Adipose tissue (tissue), 3 donors: ENCODE data around the gene PTPRN2. TPM values are rescaled to one million over a fixed set of nuclear protein-coding genes. Genes with fewer than 3 reads are reported as not detected.

Experiments used
- H3K27ac ChIP-seq: one replicate; pipeline ENCODE4 v1.5.1; 2013; ENCODE audit warnings: low read depth, low read length
- WGBS, 3 donors: extraction: QIAGEN DNeasy Blood & Tissue Kit; methylation state at CpG; one replicate each; pipeline ENCODE4 v1.1.7; 2013; 5-methylcytosine and 5-hydroxymethylcytosine counted together
- polyA plus RNA-seq, 3 donors: library from polyadenylated mRNA; stranded (reverse); fragments of 200-250 nt; gene quantifications; one replicate each; pipeline ENCODE4 v1.2.3, GENCODE V29; 2013
- donor health status: healthy with polysubstance abuse.
- donor health status: Bipolar disorder and iron deficiency.
- donor health status: healthy.

PTPRN2 gene
- polyA plus RNA-seq, 3 donors: 3.7 to 8.0 (median 7.3) TPM

- WGBS, 3 donors: 63 to 69% (median 67%) methylated on average over 6 of the region's 6 CpGs
Observed at GRCh38 chr7:158583810-158584209, 3.8 kb downstream of the PTPRN2 start.

GRCh38 chr7:158583143-158583542 is 4.5 kb downstream of the PTPRN2 start:
- H3K27ac ChIP-seq: no peak overlapping the region
- 60 to 88% (median 86%) methylated on average over 5 of the region's 5 CpGs for WGBS, 3 donors

More at GRCh38 chr7:158583810-158584209, 3.8 kb downstream of the PTPRN2 start:
- H3K27ac ChIP-seq: no peak overlapping the region

DNA sequence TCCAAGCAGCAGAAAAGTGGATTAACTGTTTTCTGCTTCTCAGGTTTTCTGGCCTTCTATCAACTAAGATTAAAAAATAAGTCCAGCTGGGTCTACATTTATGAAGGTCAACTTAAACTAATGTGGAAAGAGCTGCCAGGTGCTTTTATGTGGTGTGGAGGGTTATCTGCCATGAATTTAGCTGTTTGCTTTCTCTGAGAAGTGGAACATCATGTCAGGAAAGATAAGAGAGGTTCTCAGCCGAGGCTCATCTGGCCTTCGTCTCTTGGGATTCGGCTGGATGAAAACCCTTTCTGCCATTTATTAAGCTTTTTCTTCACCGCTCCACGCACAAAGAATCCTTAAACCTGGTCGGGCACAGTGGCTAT is 5.5 kb downstream of the PTPRN2 start:
- no peak overlapping the region for H3K27ac ChIP-seq
- 28 to 80% (median 75%) methylated on average over 6 of the region's 6 CpGs for WGBS, 3 donors

DNA sequence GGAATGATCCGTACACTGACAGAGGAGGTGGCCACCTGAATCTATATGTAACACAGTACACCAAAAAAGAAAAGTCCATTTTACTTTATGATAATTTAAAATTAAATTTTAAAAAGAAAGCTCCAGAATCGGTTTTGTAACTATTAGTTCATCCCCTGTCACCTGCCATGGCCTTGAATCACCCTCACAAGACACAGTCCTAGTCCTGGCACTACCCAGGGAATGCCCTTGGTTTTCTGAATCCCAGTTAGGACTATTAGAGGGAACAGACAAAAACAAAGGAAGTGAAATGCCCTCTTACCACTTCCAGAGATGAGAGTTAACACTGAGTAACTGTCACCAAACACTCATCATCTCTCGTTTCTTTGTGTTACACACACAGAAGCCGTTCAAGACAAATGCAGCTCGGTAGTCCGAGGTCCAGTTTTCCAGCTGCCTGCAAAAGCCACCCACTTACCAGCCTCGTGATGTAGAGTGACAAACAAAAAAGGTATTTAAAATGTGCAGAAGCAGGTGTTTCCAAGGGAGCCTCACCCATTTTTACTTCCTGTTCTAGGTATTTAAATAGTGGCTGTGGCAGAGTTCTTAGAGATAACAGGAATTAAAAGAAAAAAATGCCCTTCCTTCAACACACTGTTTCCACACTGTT is 6.1 kb downstream of the PTPRN2 start:
- WGBS, 3 donors: 41 to 69% (median 68%) methylated on average over 7 of the region's 7 CpGs
- no peak overlapping the region for H3K27ac ChIP-seq

DNA sequence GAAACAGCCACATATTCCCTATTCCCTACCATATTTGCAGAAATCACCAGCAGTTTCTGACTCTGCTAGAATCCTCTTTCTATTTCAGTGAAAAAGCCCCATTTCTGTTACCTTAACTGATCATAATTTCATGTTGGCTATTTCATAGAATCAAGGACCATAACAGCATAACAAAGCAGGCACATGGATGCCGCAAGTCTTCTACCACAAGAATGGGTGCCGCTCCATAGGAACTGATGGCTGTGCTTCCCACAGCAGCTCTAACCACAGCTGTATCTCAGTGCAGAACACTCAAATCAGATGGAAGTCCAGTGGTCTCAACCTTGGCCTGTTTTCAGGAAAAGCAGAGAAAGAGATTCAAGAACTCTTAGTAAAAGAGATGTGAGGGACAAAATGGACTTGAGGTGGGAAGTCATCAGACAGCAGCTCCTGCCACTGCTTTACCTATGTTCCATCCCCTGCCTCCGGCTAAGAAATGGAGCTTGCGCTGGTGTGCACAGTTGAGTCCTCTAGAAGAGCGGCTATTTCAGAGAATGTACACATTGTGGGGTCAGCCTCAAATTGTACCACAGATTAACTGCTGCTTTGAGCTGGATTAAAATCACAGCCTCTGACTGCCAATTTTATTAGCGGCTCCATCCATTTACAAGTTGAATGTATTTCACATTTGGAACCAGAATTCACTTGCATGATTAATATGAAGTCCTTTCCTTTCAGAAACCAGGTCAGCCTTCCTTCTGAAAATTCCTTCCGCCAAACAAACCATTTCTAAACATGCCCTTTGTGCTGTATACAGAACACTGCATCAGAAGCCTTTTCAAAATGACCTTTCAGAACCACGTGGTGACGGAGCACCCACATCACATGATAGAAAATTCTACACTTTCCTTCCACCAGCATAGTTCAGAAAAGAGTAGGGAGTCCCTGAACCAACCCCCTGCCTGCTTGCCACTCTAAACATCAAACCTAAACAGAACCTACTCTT is 7.7 kb downstream of the PTPRN2 start:
- WGBS, 3 donors: 72 to 91% (median 91%) methylated on average over 9 of the region's 9 CpGs
- no peak overlapping the region for H3K27ac ChIP-seq

- no peak overlapping the region for H3K27ac ChIP-seq
- 64 to 70% (median 66%) methylated on average over 11 of the region's 11 CpGs for WGBS, 3 donors
Observed at GRCh38 chr7:158576050-158576762, 11.4 kb downstream of the PTPRN2 start.

- H3K27ac ChIP-seq: no peak overlapping the region
- 82 to 86% (median 85%) methylated on average over 8 of the region's 8 CpGs for WGBS, 3 donors
Observed at GRCh38 chr7:158574308-158575036, 13.2 kb downstream of the PTPRN2 start.

GRCh38 chr7:158573310-158573709 is 14.3 kb downstream of the PTPRN2 start:
- no peak overlapping the region for H3K27ac ChIP-seq
- whole genome bisulfite sequencing, 3 donors: 46 to 70% (median 48%) methylated on average over 4 of the region's 4 CpGs

- WGBS, 3 donors: 43 to 52% (median 45%) methylated on average over 7 of the region's 7 CpGs
- no peak overlapping the region for H3K27ac ChIP-seq
Observed at GRCh38 chr7:158572000-158572828, 15.4 kb downstream of the PTPRN2 start.

- no peak overlapping the region for H3K27ac ChIP-seq
- WGBS, 3 donors: 81 to 92% (median 85%) methylated on average over 44 of the region's 44 CpGs
Observed at GRCh38 chr7:158570449-158571170, 17.0 kb downstream of the PTPRN2 start.

DNA sequence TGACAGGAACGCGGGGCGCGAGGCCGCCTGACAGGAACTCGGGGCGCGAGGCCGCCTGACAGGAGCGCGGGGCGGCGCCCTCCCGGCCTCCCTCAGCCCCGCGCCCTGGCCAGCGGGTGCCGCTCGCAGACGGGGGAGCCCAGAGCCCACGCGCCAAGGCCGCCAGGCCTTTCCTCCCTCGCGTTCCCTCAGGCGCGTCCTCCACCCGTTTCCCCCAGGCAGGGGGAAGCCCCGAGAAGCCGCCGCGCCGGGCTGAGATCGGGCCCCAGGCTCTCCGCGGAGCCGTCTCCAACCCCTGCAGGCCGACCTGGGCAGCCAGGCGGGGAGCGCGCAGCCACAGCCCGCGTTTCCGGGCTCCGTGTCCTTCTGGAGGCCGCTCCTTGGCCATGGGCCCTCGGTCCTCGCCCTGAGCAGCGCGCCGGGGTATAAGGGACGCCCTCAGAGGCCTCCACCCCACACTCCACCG is 17.7 kb downstream of the PTPRN2 start:
- no peak overlapping the region for H3K27ac ChIP-seq
- 5 to 33% (median 11%) methylated on average over 39 to 53 of the region's 53 CpGs for WGBS, 3 donors

- 58 to 78% (median 60%) methylated on average over 45 to 58 of the region's 67 CpGs for WGBS, 3 donors
- H3K27ac ChIP-seq: no peak overlapping the region
Observed at GRCh38 chr7:158568974-158569857, 18.4 kb downstream of the PTPRN2 start.

GRCh38 chr7:158567153-158567603 is 20.4 kb downstream of the PTPRN2 start:
- WGBS, 3 donors: 21 to 56% (median 55%) methylated on average over 8 of the region's 8 CpGs
- no peak overlapping the region for H3K27ac ChIP-seq

- no peak overlapping the region for H3K27ac ChIP-seq
- 71 to 73% (median 73%) methylated on average over 7 of the region's 7 CpGs for WGBS, 3 donors
Observed at GRCh38 chr7:158564663-158565035, 23.0 kb downstream of the PTPRN2 start.

- 61 to 77% (median 76%) methylated on average over 11 of the region's 11 CpGs for WGBS, 3 donors
Observed at GRCh38 chr7:158563911-158564662, 23.5 kb downstream of the PTPRN2 start.

More at GRCh38 chr7:158563911-158564662, 23.5 kb downstream of the PTPRN2 start:
- H3K27ac ChIP-seq: no peak overlapping the region
